Esophagus squamous epithelium (tissue), 4 donors: ENCODE results near the gene KLK12.

Experiments
- CTCF ChIP-seq, 6 experiments: fragments of 450-650 bp in 4 of 6; fragments of 200-600 bp in 2 of 6; sonication (generic) in 2 of 6; IDR thresholded peaks; one replicate each; pipeline ENCODE4 v1.5.1; 2016 to 2019; ENCODE audit warnings: antibody characterized with exemption in 6 of 6, mild to moderate bottlenecking in 4 of 6, moderate library complexity in 4 of 6
- POLR2A ChIP-seq, 4 donors: fragments of 450-650 bp; IDR thresholded peaks; one replicate each; pipeline ENCODE4 v1.6.1; 2017; ENCODE audit warnings: antibody characterized with exemption in 4 of 4, mild to moderate bottlenecking in 4 of 4, moderate library complexity in 3 of 4

DNA sequence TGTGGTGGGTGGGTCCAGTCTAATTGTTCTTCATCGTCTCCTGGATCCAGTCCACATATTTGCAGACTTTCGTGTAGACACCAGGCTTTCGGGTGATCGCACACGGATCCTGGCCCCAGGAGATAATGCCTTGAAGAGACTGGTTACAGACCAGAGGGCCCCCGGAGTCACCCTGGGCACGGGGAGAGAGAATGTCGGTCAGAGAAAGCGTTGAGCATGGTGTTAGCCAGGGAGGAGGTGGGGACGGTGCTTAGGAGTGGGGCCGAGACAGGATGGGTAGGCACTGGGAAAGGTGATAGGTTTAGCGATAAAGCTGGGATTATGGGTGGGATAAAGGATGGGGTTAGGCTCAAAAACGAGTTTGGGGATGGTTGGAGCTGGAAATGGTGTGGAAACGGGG is 12.3 kb downstream of the KLK12 start:
- no peak for TF ChIP-seq CTCF (IDR thresholded peaks at IDR 0.05)
- TF ChIP-seq POLR2A (IDR thresholded peaks at IDR 0.05) = no peak
